Chondrocyte (in vitro differentiated cells): ENCODE results near the gene MAGOHB. TPM values are rescaled to one million over a fixed set of nuclear protein-coding genes. Genes with fewer than 3 reads are reported as not detected.

Experiments
- DNase-seq: peaks from one replicate; pipeline ENCODE4 v3.0.0; 2021; ENCODE audit warnings: mixed read lengths, low spot score
- H3K27ac Mint-ChIP-seq: one replicate; pipeline ENCODE4 v1.8.0; 2021; ENCODE audit warnings: mild to moderate bottlenecking, moderate library complexity, mixed read lengths; ENCODE audit not compliant: unreplicated experiment
- H3K27me3 Mint-ChIP-seq: 2 replicates; pipeline ENCODE4 v1.8.0; 2021; ENCODE audit warnings: low read depth, mixed read lengths
- H3K36me3 Mint-ChIP-seq: 2 replicates; pipeline ENCODE4 v1.8.0; 2021; ENCODE audit warnings: low read depth, mixed read lengths
- H3K4me1 Mint-ChIP-seq: 2 replicates; pipeline ENCODE4 v1.8.0; 2021; ENCODE audit warnings: low read depth, mild to moderate bottlenecking, mixed read lengths
- H3K4me3 Mint-ChIP-seq: one replicate; pipeline ENCODE4 v1.8.0; 2021; ENCODE audit warnings: mild to moderate bottlenecking, moderate library complexity, mixed read lengths; ENCODE audit not compliant: unreplicated experiment
- H3K9me3 Mint-ChIP-seq: 2 replicates; pipeline ENCODE4 v1.8.0; 2021; ENCODE audit warnings: low read depth, mixed read lengths
- total RNA-seq: library from RNA; stranded (reverse); gene quantifications from 3 replicates; pipeline ENCODE4 v1.2.1, GENCODE V29; 2021
- TF ChIP-seq, protein P1 (sequence below): fragments of 200-600 bp; sonication (generic); IDR thresholded peaks from 2 replicates; pipeline ENCODE4 v1.5.0; 2021; ENCODE audit warnings: antibody characterized with exemption, mild to moderate bottlenecking, moderate library complexity

MAGOHB gene
- total RNA-seq, 1 donor from 2014 or later, result 40.9 TPM

- Mint-ChIP-seq H3K4me3 (no peak overlapping the region), H3K27me3 (no peaks in the 10 kb centered on the region), H3K27ac (no peak overlapping the region), H3K9me3 (no peaks in the 10 kb centered on the region), H3K36me3 (no peaks in the 10 kb centered on the region), H3K4me1 (peaks cover 13% of the 10 kb centered on the region)
- TF ChIP-seq, protein P1, sequence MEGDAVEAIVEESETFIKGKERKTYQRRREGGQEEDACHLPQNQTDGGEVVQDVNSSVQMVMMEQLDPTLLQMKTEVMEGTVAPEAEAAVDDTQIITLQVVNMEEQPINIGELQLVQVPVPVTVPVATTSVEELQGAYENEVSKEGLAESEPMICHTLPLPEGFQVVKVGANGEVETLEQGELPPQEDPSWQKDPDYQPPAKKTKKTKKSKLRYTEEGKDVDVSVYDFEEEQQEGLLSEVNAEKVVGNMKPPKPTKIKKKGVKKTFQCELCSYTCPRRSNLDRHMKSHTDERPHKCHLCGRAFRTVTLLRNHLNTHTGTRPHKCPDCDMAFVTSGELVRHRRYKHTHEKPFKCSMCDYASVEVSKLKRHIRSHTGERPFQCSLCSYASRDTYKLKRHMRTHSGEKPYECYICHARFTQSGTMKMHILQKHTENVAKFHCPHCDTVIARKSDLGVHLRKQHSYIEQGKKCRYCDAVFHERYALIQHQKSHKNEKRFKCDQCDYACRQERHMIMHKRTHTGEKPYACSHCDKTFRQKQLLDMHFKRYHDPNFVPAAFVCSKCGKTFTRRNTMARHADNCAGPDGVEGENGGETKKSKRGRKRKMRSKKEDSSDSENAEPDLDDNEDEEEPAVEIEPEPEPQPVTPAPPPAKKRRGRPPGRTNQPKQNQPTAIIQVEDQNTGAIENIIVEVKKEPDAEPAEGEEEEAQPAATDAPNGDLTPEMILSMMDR, result no peak
- DNase-seq, result no peak
Observed at GRCh38 chr12:10621278-10621677, 7.9 kb upstream of the MAGOHB start.

- Mint-ChIP-seq H3K27ac (no peak overlapping the region), H3K27me3 (no peaks in the 10 kb centered on the region), H3K4me3 (no peak overlapping the region), H3K9me3 (no peaks in the 10 kb centered on the region), H3K36me3 (no peaks in the 10 kb centered on the region), H3K4me1 (peaks cover 13% of the 10 kb centered on the region)
- DNase-seq, result no peak
- TF ChIP-seq, protein P1, result no peak
Observed at GRCh38 chr12:10620078-10620779, 6.8 kb upstream of the MAGOHB start.

GRCh38 chr12:10618338-10618987 is 5.1 kb upstream of the MAGOHB start:
- H3K27me3 Mint-ChIP-seq, result no peaks in the 10 kb centered on the region
- no peaks in the 10 kb centered on the region for H3K9me3 Mint-ChIP-seq
- peaks cover 18% of the 10 kb centered on the region for H3K4me1 Mint-ChIP-seq
- peak overlapping the region; percentile 82 for H3K27ac Mint-ChIP-seq
- no peak for DNase-seq
- no peak overlapping the region for H3K4me3 Mint-ChIP-seq
- TF ChIP-seq, protein P1, result no peak
- no peaks in the 10 kb centered on the region for H3K36me3 Mint-ChIP-seq

DNA sequence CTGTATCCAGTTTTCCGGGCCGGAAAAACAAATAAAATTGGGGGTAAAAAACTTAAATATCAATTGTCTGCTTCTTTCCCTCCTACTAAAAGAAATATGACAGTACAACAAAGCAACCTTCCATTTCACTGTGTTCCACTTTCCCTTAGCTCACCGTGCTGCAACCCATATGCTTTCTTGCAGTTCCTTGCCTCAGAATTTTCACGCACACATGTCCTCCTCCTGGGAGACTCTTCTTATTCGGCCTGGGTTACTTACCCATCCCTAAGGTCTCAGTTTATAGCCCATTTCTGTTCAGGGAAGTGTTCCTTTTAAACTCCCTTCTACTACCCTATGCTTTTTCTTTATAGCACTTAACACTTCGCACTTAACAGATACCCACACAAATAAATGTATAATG is 4.5 kb upstream of the MAGOHB start:
- Mint-ChIP-seq H3K27me3 (no peaks in the 10 kb centered on the region), H3K4me1 (peaks cover 19% of the 10 kb centered on the region), H3K9me3 (no peaks in the 10 kb centered on the region), H3K27ac (peak overlapping the region; percentile 82), H3K36me3 (no peaks in the 10 kb centered on the region), H3K4me3 (no peak overlapping the region)
- no peak for DNase-seq
- TF ChIP-seq, protein P1, result no peak

DNA sequence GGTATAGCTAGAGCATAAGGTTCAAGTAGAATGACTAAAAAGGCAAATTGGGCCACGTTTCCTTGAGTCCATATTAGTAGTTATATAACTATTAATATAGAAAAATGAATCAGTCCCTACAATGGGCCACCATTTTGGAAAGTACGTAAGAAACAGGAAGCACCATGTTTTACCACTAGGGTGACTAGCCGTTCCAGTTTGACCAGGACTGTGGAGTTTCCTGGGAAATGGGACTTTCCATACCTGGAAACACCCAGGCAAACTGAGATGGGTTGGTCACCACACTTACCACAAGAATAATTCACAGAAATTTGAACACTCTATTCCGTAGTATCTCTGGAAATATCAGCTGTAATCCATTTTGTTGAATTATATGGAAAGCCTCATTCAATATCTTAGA is 2.1 kb upstream of the MAGOHB start:
- no peaks in the 10 kb centered on the region for H3K27me3 Mint-ChIP-seq
- no peaks in the 10 kb centered on the region for H3K9me3 Mint-ChIP-seq
- H3K4me3 Mint-ChIP-seq, result no peak overlapping the region
- H3K36me3 Mint-ChIP-seq, result no peaks in the 10 kb centered on the region
- H3K27ac Mint-ChIP-seq, result no peak overlapping the region
- TF ChIP-seq, protein P1, result no peak
- DNase-seq, result no peak
- H3K4me1 Mint-ChIP-seq, result peaks cover 40% of the 10 kb centered on the region
